Occipital lobe (tissue), 2 donors: ENCODE measurements around the gene PAX6. TPM values are rescaled to one million over a fixed set of nuclear protein-coding genes. Genes with fewer than 3 reads are reported as not detected.

Experiments used
- DNase-seq: peaks from one replicate; lab custom pipeline; 2025; lab: John Stamatoyannopoulos, UW
- total RNA-seq: library from RNA; depleted of rRNA; stranded (reverse); fragments of >200 nt; gene quantifications from one replicate; pipeline ENCODE4 v1.2.3, GENCODE V29; 2014

Gene PAX6
- total RNA-seq, 1 donor from 2014 or later, result 16.4 TPM

GRCh38 chr11:31798554-31799434, 12.3 kb downstream of the PAX6 start:
- no peak for DNase-seq

- no peak for DNase-seq
These were observed 13.0 kb downstream of the PAX6 start for GRCh38 chr11:31798057-31798553.

GRCh38 chr11:31797190-31798056, 13.7 kb downstream of the PAX6 start:
- no peak for DNase-seq

GRCh38 chr11:31796499-31797189, 14.5 kb downstream of the PAX6 start:
- DNase-seq, result no peak

- no peak for DNase-seq
These were observed 15.2 kb downstream of the PAX6 start for GRCh38 chr11:31795706-31796498.

GRCh38 chr11:31794548-31794947, 16.6 kb downstream of the PAX6 start:
- DNase-seq, result no peak

GRCh38 chr11:31793264-31793663, 17.9 kb downstream of the PAX6 start:
- no peak for DNase-seq

GRCh38 chr11:31792456-31792855, 18.7 kb downstream of the PAX6 start:
- no peak for DNase-seq

GRCh38 chr11:31792036-31792435, 19.1 kb downstream of the PAX6 start:
- DNase-seq, result no peak

GRCh38 chr11:31790649-31791048, 20.5 kb downstream of the PAX6 start:
- no peak for DNase-seq

- no peak for DNase-seq
These were observed 23.0 kb downstream of the PAX6 start for GRCh38 chr11:31788085-31788484.

- DNase-seq, result no peak
These were observed 24.0 kb downstream of the PAX6 start for GRCh38 chr11:31786996-31787685.

GRCh38 chr11:31784611-31785010, 26.5 kb downstream of the PAX6 start:
- DNase-seq, result no peak

GRCh38 chr11:31783252-31783651, 27.9 kb downstream of the PAX6 start:
- DNase-seq, result no peak

- DNase-seq, result no peak
These were observed 28.9 kb downstream of the PAX6 start for GRCh38 chr11:31782257-31782656.

- no peak for DNase-seq
These were observed 30.6 kb downstream of the PAX6 start for GRCh38 chr11:31780480-31780971.

GRCh38 chr11:31780078-31780477, 31.0 kb downstream of the PAX6 start:
- DNase-seq, result no peak

GRCh38 chr11:31779374-31779791, 31.7 kb downstream of the PAX6 start:
- DNase-seq, result no peak

- no peak for DNase-seq
These were observed 38.7 kb downstream of the PAX6 start for GRCh38 chr11:31772412-31772811.
